Smooth muscle cell (in vitro differentiated cells): Measurements from ENCODE around the gene NIPAL3. TPM values are rescaled to one million over a fixed set of nuclear protein-coding genes. Genes with fewer than 3 reads are reported as not detected.
A peak's percentile ranks its signal among the peaks of the same experiment; 100 is the strongest.

Source experiments
- DNase-seq: peaks from one replicate; lab custom pipeline; 2025; ENCODE audit not compliant: unreplicated experiment; lab: John Stamatoyannopoulos, UW
- H2AFZ ChIP-seq: fragments of 200-600 bp; sonication (generic); 2 replicates; pipeline ENCODE4 v1.6.0; 2016; ENCODE audit warnings: antibody characterized with exemption, low read depth, mild to moderate bottlenecking
- H3F3A ChIP-seq: fragments of 200-600 bp; sonication (generic); 2 replicates; pipeline ENCODE4 v1.6.0; 2017; ENCODE audit warnings: antibody characterized with exemption, low read depth
- H3K27ac ChIP-seq: fragments of 200-600 bp; sonication (generic); 2 replicates; pipeline ENCODE4 v1.5.1; 2016; ENCODE audit warnings: low read depth, mild to moderate bottlenecking
- H3K27me3 ChIP-seq: fragments of 200-600 bp; sonication (generic); 2 replicates; pipeline ENCODE4 v1.6.1; 2016; ENCODE audit warnings: low read depth, mild to moderate bottlenecking
- H3K36me3 ChIP-seq: fragments of 200-600 bp; sonication (generic); 2 replicates; pipeline ENCODE4 v1.5.1; 2016; ENCODE audit warnings: low read depth
- H3K4me1 ChIP-seq: fragments of 200-600 bp; sonication (generic); 2 replicates; pipeline ENCODE4 v1.5.1; 2016; ENCODE audit warnings: low read depth
- H3K4me2 ChIP-seq: fragments of 200-600 bp; sonication (generic); 2 replicates; pipeline ENCODE4 v1.6.0; 2016; ENCODE audit warnings: mild to moderate bottlenecking
- H3K4me3 ChIP-seq: fragments of 200-600 bp; sonication (generic); 2 replicates; pipeline ENCODE4 v1.5.1; 2016; ENCODE audit warnings: mild to moderate bottlenecking
- H3K79me2 ChIP-seq: fragments of 200-600 bp; sonication (generic); 2 replicates; pipeline ENCODE4 v1.6.0; 2016; ENCODE audit warnings: low read depth, mild to moderate bottlenecking
- H3K9ac ChIP-seq: fragments of 200-600 bp; sonication (generic); 2 replicates; pipeline ENCODE4 v1.6.0; 2016; ENCODE audit warnings: low read depth
- H3K9me3 ChIP-seq: fragments of 200-600 bp; sonication (generic); replicated peaks from 2 replicates; pipeline ENCODE4 v1.5.1; 2016; ENCODE audit warnings: low read depth
- H4K20me1 ChIP-seq: fragments of 200-600 bp; sonication (generic); 2 replicates; pipeline ENCODE4 v1.6.0; 2016; ENCODE audit warnings: low read depth
- WGBS: methylation state at CpG from one replicate; pipeline ENCODE4 v1.1.7; 2016; ENCODE audit warnings: low lambda C conversion rate; 5-methylcytosine and 5-hydroxymethylcytosine counted together
- polyA plus RNA-seq: library from polyadenylated mRNA; unstranded; fragments of >200 nt; fragmentation: Nextera tagmentation; extraction: Ambion mirVana; gene quantifications from 2 replicates; pipeline ENCODE4 v1.2.1, GENCODE V29; 2016
- total RNA-seq: library from RNA; depleted of rRNA; stranded (reverse); fragments of >200 nt; gene quantifications from 2 replicates; pipeline ENCODE4 v1.2.3, GENCODE V29; 2014
- TF ChIP-seq, protein P1 (sequence below): fragments of 200-600 bp; sonication (generic); IDR thresholded peaks from 2 replicates; pipeline ENCODE4 v1.5.1; 2017; ENCODE audit warnings: borderline replicate concordance, mild to moderate bottlenecking, antibody characterized with exemption; ENCODE audit not compliant: insufficient read depth, poor library complexity, severe bottlenecking

NIPAL3 gene
- total and polyA plus RNA-seq, 2 experiments from 2014 or later: 9.3 to 22.5 TPM

DNA sequence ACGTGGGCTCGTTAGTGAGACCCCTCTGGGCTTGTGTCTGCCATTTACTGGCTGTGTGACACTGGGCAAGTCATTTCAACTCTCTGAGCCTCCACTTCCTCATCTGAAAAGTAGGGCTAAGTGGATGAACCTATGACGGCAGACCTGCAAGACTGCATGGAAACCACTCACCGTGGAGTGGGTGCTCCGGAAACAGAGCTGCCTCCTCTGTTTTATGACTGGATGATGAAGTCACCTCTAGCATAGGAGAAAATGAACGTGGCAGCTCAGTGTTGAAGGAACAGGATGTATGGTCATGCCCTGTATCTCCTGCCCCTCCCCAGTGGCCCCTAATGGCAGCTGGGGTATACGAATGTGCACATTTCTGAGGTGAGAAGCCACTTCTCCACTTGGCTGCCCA lies 42.6 kb upstream of the NIPAL3 start:
- Histone ChIP-seq H4K20me1 (no peaks in the 10 kb centered on the region), H3K9ac (no peak overlapping the region), H3K9me3 (no peaks in the 10 kb centered on the region), H3K27me3 (peaks cover 16% of the 10 kb centered on the region), H3K36me3 (no peaks in the 10 kb centered on the region), H3F3A (no peaks in the 10 kb centered on the region), H3K27ac (no peak overlapping the region), H3K79me2 (no peaks in the 10 kb centered on the region), H3K4me3 (no peak overlapping the region), H2AFZ (no peak overlapping the region), H3K4me2 (no peak overlapping the region), H3K4me1 (peaks cover 25% of the 10 kb centered on the region)
- WGBS: 93% methylated on average over 7 of the region's 7 CpGs
- TF ChIP-seq, protein P1, sequence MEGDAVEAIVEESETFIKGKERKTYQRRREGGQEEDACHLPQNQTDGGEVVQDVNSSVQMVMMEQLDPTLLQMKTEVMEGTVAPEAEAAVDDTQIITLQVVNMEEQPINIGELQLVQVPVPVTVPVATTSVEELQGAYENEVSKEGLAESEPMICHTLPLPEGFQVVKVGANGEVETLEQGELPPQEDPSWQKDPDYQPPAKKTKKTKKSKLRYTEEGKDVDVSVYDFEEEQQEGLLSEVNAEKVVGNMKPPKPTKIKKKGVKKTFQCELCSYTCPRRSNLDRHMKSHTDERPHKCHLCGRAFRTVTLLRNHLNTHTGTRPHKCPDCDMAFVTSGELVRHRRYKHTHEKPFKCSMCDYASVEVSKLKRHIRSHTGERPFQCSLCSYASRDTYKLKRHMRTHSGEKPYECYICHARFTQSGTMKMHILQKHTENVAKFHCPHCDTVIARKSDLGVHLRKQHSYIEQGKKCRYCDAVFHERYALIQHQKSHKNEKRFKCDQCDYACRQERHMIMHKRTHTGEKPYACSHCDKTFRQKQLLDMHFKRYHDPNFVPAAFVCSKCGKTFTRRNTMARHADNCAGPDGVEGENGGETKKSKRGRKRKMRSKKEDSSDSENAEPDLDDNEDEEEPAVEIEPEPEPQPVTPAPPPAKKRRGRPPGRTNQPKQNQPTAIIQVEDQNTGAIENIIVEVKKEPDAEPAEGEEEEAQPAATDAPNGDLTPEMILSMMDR: no peak
- DNase-seq: no peak

DNA sequence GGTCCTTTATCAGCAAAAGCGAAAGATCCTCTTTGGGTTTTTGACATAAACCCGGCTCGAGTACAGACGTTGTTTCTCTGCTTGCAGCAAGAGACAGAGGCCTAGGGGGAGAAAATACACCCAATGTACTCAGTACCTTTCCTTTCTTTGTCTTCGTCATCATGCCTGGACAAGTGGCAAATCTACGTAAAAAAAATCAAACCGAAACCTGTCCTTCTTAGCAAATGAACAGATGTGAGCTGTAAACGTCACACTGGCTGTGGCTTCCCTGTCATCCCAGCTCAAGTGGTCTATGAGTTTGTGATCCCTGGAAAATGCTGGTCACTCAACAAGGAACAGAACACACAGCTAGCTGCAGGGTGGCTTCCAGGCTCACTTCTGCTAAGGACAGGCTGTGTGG lies 41.9 kb upstream of the NIPAL3 start:
- Histone ChIP-seq H4K20me1 (no peaks in the 10 kb centered on the region), H3F3A (no peaks in the 10 kb centered on the region), H3K9ac (no peak overlapping the region), H3K4me3 (no peak overlapping the region), H3K27me3 (peaks cover 16% of the 10 kb centered on the region), H3K9me3 (no peaks in the 10 kb centered on the region), H2AFZ (no peak overlapping the region), H3K79me2 (no peaks in the 10 kb centered on the region), H3K4me1 (peaks cover 25% of the 10 kb centered on the region), H3K27ac (no peak overlapping the region), H3K4me2 (no peak overlapping the region), H3K36me3 (no peaks in the 10 kb centered on the region)
- TF ChIP-seq, protein P1: no peak
- WGBS: 77% methylated on average over 8 of the region's 8 CpGs
- no peak for DNase-seq

DNA sequence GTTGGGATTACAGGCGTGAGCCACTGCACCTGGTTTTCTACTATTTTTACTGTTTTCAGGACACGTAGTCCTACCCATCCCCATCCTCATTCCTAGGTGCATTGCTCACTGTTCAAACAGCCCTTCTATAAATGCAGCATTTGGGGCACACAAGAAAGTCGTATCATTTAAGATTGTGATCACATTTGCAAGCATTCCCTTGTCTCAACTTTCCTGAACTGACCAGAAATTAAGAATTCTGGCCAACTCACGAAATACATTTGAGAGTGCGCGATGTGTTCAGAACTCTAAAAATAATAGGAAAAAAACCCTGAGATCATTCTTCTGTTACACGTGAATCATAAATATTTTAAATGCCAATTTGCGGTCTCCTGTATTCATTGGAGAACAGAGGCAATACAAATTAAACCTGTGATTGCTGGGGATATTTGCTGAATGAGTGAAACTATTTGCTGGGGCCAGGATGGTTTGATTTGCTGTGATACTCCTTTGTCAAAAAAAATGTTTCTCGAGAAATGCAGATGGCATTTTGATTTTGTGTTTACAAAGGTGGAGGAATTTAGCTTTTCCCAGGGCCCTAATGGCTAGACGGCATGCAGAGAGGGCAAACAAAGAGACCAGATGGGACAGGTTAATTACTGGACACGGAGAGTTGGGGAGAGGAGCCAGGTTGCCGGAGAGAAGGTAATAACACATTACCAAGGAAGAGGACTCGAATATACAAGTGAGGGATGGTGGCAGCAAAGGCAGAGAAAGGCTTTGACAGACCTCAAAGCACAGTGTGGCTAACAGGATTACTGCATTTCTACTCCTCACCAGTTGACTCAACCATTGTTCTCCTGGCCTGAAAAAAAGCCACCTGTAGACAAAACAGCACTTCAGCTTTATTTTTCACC lies 40.5 kb upstream of the NIPAL3 start:
- Histone ChIP-seq H3K27ac (peak overlapping the region; percentile 57), H3K36me3 (no peaks in the 10 kb centered on the region), H3K4me3 (no peak overlapping the region), H3K9me3 (no peaks in the 10 kb centered on the region), H2AFZ (no peak overlapping the region), H4K20me1 (no peaks in the 10 kb centered on the region), H3K79me2 (no peaks in the 10 kb centered on the region), H3K4me1 (peaks cover 26% of the 10 kb centered on the region), H3K4me2 (no peak overlapping the region), H3F3A (no peaks in the 10 kb centered on the region), H3K9ac (no peak overlapping the region), H3K27me3 (peaks cover 16% of the 10 kb centered on the region)
- TF ChIP-seq, protein P1: no peak
- no peak for DNase-seq
- 68% methylated on average over 13 of the region's 13 CpGs for WGBS
